MM.1S (cell line): ENCODE measurements around the gene P2RX2.

ENCODE experiments used
- DNase-seq: peaks from one replicate; pipeline ENCODE4 v3.0.0-alpha.2; 2015
- H2AFZ ChIP-seq: fragments of 300-600 bp; sonication (generic); 2 replicates; pipeline ENCODE4 v1.6.0; 2016; ENCODE audit warnings: antibody characterized with exemption, low read length
- H3F3A ChIP-seq: fragments of 300-600 bp; sonication (generic); 2 replicates; pipeline ENCODE4 v1.6.1; 2016; ENCODE audit warnings: mild to moderate bottlenecking, antibody characterized with exemption, low read length, moderate library complexity, mixed read lengths; ENCODE audit not compliant: insufficient read depth
- H3K27ac ChIP-seq: fragments of 300-600 bp; sonication (generic); 2 replicates; pipeline ENCODE4 v1.5.1; 2016; ENCODE audit warnings: mild to moderate bottlenecking, low read length
- H3K27me3 ChIP-seq: fragments of 300-600 bp; sonication (generic); replicated peaks from 2 replicates; pipeline ENCODE4 v1.6.0; 2016; ENCODE audit warnings: low read length; ENCODE audit not compliant: insufficient read depth
- H3K36me3 ChIP-seq: fragments of 300-600 bp; sonication (generic); replicated peaks from 2 replicates; pipeline ENCODE4 v1.6.1; 2016; ENCODE audit warnings: mild to moderate bottlenecking, low read length, mixed read lengths; ENCODE audit not compliant: insufficient read depth
- H3K4me1 ChIP-seq: fragments of 300-600 bp; sonication (generic); 2 replicates; pipeline ENCODE4 v1.6.1; 2016; ENCODE audit warnings: low read length, mixed read lengths
- H3K4me2 ChIP-seq: fragments of 300-600 bp; sonication (generic); 2 replicates; pipeline ENCODE4 v1.6.0; 2016; ENCODE audit warnings: low read depth, low read length
- H3K4me3 ChIP-seq: fragments of 300-600 bp; sonication (generic); 2 replicates; pipeline ENCODE4 v1.5.1; 2016; ENCODE audit warnings: low read length, mixed read lengths
- H3K79me2 ChIP-seq: fragments of 300-600 bp; sonication (generic); 2 replicates; pipeline ENCODE4 v1.6.1; 2016; ENCODE audit warnings: mixed run types, low read length, mixed read lengths
- H3K9ac ChIP-seq: fragments of 300-600 bp; sonication (generic); 2 replicates; pipeline ENCODE4 v1.6.1; 2016; ENCODE audit warnings: low read length, mixed read lengths
- H3K9me2 ChIP-seq: fragments of 300-600 bp; sonication (generic); replicated peaks from 2 replicates; pipeline ENCODE4 v1.6.1; 2016; ENCODE audit warnings: mild to moderate bottlenecking, low read length, mixed read lengths; ENCODE audit not compliant: insufficient read depth
- H3K9me3 ChIP-seq: fragments of 300-600 bp; sonication (generic); replicated peaks from 2 replicates; pipeline ENCODE4 v1.6.1; 2016; ENCODE audit warnings: mild to moderate bottlenecking, low read length, mixed read lengths; ENCODE audit not compliant: insufficient read depth
- H4K20me1 ChIP-seq: fragments of 300-600 bp; sonication (generic); 2 replicates; pipeline ENCODE4 v1.6.1; 2016; ENCODE audit warnings: mild to moderate bottlenecking, low read length, moderate library complexity, mixed read lengths; ENCODE audit not compliant: insufficient read depth
- EZH2 ChIP-seq: fragments of 300-600 bp; sonication (generic); optimal IDR thresholded peaks from 2 replicates; pipeline ENCODE3; 2017; ENCODE audit warnings: low read depth, mild to moderate bottlenecking, antibody characterized with exemption, low read length, mixed read lengths
- EZH2phosphoT487 ChIP-seq: fragments of 300-600 bp; sonication (generic); IDR thresholded peaks from 2 replicates; pipeline ENCODE4 v1.6.1; 2018; ENCODE audit warnings: antibody characterized with exemption, low read length
- TF ChIP-seq, protein P1 (sequence below): fragments of 300-600 bp; sonication (generic); IDR thresholded peaks from 2 replicates; pipeline ENCODE4 v1.5.1; 2016; ENCODE audit warnings: antibody characterized with exemption, low read length, mixed read lengths

The P2RX2 gene

DNA sequence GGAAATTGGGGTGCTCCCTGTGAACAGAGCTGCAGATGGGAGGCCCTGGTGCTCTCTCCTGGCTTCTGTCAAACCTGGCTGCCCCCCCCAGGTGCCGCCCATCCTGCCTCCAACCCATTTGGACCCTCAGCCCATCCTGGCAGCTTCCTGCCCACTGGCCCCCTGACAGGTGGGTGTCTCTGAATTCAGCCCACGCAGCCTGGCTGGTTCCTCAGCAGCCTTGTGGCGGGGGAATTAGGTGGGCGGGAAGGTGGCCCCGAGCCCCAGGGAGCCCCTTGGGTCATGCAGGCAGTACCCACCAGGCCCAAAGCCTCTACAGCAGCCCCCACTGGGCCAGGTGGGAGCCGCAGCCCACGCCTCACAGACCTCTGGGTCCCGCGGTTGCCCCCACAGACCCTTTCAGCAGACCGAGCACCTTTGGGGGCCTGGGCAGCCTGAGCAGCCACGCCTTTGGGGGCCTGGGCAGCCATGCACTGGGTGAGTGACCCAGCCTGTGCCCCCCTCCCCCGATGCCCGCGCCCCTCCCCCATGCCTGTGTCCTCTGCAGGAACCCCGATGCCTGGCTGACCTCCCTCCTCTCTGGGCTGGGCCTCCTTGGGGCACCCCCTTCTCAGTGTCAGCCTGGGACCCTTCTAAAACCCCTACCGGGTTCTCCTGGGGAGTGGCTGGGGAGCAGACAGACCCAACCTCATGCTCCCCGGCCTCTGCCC lies 37.1 kb upstream of the P2RX2 start:
- Histone ChIP-seq H4K20me1 (no peaks in the 10 kb centered on the region), H2AFZ (no peak overlapping the region), H3K9me3 (no peaks in the 10 kb centered on the region), H3K9me2 (no peaks in the 10 kb centered on the region), H3K4me3 (no peak overlapping the region), H3K4me1 (no peaks in the 10 kb centered on the region), H3K9ac (no peak overlapping the region), H3K4me2 (no peak overlapping the region), H3K79me2 (no peaks in the 10 kb centered on the region), H3F3A (no peaks in the 10 kb centered on the region), H3K27ac (no peak overlapping the region), H3K36me3 (no peaks in the 10 kb centered on the region), H3K27me3 (no peaks in the 10 kb centered on the region)
- DNase-seq, result no peak
- no peak for TF ChIP-seq EZH2phosphoT487
- no peak for TF ChIP-seq EZH2
- TF ChIP-seq, protein P1, sequence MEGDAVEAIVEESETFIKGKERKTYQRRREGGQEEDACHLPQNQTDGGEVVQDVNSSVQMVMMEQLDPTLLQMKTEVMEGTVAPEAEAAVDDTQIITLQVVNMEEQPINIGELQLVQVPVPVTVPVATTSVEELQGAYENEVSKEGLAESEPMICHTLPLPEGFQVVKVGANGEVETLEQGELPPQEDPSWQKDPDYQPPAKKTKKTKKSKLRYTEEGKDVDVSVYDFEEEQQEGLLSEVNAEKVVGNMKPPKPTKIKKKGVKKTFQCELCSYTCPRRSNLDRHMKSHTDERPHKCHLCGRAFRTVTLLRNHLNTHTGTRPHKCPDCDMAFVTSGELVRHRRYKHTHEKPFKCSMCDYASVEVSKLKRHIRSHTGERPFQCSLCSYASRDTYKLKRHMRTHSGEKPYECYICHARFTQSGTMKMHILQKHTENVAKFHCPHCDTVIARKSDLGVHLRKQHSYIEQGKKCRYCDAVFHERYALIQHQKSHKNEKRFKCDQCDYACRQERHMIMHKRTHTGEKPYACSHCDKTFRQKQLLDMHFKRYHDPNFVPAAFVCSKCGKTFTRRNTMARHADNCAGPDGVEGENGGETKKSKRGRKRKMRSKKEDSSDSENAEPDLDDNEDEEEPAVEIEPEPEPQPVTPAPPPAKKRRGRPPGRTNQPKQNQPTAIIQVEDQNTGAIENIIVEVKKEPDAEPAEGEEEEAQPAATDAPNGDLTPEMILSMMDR, result no peak

DNA sequence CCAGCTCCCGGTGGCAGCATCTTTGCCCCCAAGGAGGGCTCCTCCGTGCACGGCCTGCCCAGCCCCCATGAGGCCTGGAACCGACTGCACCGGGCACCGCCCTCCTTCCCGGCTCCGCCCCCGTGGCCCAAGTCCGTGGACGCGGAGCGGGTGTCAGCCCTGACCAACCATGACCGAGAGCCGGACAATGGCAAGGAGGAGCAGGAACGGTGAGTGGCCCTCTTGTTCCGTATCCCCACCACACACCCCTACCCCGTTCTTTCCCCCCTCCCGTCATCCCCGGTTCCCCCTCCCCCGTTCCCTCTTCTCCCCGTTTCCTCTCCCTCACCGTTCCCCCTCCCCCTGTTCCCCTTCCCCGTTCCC lies 36.5 kb upstream of the P2RX2 start:
- Histone ChIP-seq H2AFZ (no peak overlapping the region), H3K36me3 (no peaks in the 10 kb centered on the region), H3K4me2 (no peak overlapping the region), H3K9me2 (no peaks in the 10 kb centered on the region), H4K20me1 (no peaks in the 10 kb centered on the region), H3K79me2 (no peaks in the 10 kb centered on the region), H3K27ac (no peak overlapping the region), H3K4me1 (no peaks in the 10 kb centered on the region), H3F3A (no peaks in the 10 kb centered on the region), H3K9ac (no peak overlapping the region), H3K9me3 (no peaks in the 10 kb centered on the region), H3K27me3 (no peaks in the 10 kb centered on the region), H3K4me3 (no peak overlapping the region)
- TF ChIP-seq EZH2phosphoT487 (no peak), EZH2 (no peak)
- TF ChIP-seq, protein P1, result no peak
- DNase-seq, result no peak

DNA sequence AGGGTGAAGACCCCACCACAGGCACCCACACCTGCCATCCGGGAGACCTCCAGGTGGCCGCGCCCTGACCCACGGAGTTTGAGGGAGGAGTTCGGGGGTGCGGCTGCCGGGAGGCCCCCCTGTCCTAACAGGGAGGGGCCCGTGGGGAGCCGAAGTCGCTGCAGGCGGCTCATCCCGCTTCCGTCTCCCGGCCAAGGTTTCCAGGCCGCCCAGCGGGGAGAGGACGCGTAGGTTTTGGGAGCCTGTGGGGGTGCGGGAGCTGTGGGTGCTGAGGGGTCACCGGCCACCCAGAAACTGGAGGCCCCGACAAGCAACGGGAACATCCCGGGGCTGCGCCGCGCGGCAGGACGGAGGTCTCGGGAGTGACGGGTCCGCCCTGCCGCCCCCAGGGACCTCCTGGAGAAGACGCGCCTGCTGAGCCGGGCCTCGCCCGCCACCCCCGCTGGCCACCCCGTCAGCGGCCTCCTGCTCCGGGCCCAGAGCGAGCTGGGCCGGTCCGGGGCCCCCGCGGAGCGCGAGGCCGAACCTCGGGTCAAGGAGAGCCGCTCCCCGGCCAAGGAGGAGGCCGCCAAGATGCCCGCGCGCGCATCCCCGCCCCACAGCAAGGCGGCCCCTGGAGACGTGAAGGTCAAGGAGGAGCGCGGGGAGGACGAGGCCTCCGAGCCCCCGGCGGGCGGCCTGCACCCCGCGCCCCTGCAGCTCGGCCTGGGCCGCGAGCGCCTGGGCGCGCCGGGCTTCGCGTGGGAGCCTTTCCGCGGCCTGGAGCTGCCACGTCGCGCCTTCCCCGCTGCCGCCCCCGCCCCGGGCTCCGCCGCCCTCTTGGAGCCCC lies 35.8 kb upstream of the P2RX2 start:
- Histone ChIP-seq H3K79me2 (no peaks in the 10 kb centered on the region), H3K36me3 (no peaks in the 10 kb centered on the region), H3K4me2 (no peak overlapping the region), H3K9me2 (no peaks in the 10 kb centered on the region), H3K4me3 (no peak overlapping the region), H3K9me3 (no peaks in the 10 kb centered on the region), H3K27ac (no peak overlapping the region), H3K4me1 (no peaks in the 10 kb centered on the region), H3F3A (no peaks in the 10 kb centered on the region), H3K27me3 (no peaks in the 10 kb centered on the region), H3K9ac (no peak overlapping the region), H4K20me1 (no peaks in the 10 kb centered on the region), H2AFZ (no peak overlapping the region)
- no peak for DNase-seq
- TF ChIP-seq, protein P1, result no peak
- no peak for TF ChIP-seq EZH2phosphoT487
- TF ChIP-seq EZH2, result no peak
